Measurements from ENCODE around the gene CDK17.
A peak's percentile ranks its signal among the peaks of the same experiment; 100 is the strongest.

CDK17 gene

DNA sequence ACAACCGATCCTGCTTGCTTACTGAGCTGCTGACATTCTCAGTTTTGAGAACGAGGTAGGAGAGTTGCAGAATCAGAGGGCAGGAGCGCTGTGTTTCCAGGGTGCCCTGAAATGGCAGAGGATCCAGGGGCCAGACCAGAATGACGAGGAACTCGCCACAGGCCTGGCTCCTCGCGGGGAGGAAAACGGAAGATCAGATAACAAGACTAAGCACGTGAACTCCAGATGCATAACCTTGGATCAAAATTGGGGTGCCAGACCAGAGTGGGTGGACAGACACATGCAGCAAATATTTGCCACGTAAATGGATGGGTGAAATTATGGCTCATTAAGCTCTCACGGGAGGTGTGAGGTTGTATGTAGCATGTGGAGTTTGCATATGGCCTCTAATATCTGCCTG, 159.6 kb downstream of the CDK17 start:
- Mint-ChIP-seq H3K36me3 (ENCODE audit: low read depth) (peaks cover 10% of the 10 kb centered on the region), H3K4me3 (no peak overlapping the region), H3K4me1 (peaks cover 39% of the 10 kb centered on the region)

GRCh38 chr12:96239711-96240635, 160.3 kb downstream of the CDK17 start:
- Mint-ChIP-seq H3K4me3 (peak overlapping the region in 1 of 3 experiments; percentile 31), H3K27me3 (ENCODE audit: low read depth) (no peaks in the 10 kb centered on the region), H3K27ac (peak overlapping the region; percentile 20 to 58 (median 24)), H3K9me3 (no peaks in the 10 kb centered on the region), H3K4me1 (peaks cover 43% of the 10 kb centered on the region), H3K36me3 (ENCODE audit: low read depth) (peaks cover 10% of the 10 kb centered on the region)
- TF ChIP-seq, protein P1, sequence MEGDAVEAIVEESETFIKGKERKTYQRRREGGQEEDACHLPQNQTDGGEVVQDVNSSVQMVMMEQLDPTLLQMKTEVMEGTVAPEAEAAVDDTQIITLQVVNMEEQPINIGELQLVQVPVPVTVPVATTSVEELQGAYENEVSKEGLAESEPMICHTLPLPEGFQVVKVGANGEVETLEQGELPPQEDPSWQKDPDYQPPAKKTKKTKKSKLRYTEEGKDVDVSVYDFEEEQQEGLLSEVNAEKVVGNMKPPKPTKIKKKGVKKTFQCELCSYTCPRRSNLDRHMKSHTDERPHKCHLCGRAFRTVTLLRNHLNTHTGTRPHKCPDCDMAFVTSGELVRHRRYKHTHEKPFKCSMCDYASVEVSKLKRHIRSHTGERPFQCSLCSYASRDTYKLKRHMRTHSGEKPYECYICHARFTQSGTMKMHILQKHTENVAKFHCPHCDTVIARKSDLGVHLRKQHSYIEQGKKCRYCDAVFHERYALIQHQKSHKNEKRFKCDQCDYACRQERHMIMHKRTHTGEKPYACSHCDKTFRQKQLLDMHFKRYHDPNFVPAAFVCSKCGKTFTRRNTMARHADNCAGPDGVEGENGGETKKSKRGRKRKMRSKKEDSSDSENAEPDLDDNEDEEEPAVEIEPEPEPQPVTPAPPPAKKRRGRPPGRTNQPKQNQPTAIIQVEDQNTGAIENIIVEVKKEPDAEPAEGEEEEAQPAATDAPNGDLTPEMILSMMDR (IDR thresholded peaks at IDR 0.05; ENCODE audit: unreplicated experiment in 3 of 3): no peak

More for the DNA sequence above, 159.6 kb downstream of the CDK17 start:
- H3K27me3 Mint-ChIP-seq (ENCODE audit: low read depth): no peaks in the 10 kb centered on the region
- no peaks in the 10 kb centered on the region for H3K9me3 Mint-ChIP-seq
- TF ChIP-seq, protein P1 (IDR thresholded peaks at IDR 0.05; ENCODE audit: unreplicated experiment in 3 of 3): no peak
- peak overlapping the region; percentile 20 to 51 (median 24) for H3K27ac Mint-ChIP-seq

GRCh38 chr12:96238336-96239047, 161.7 kb downstream of the CDK17 start:
- H3K27me3 Mint-ChIP-seq (ENCODE audit: low read depth): no peaks in the 10 kb centered on the region
- H3K9me3 Mint-ChIP-seq: no peaks in the 10 kb centered on the region
- H3K27ac Mint-ChIP-seq: no peak overlapping the region
- peaks cover 10% of the 10 kb centered on the region for H3K36me3 Mint-ChIP-seq (ENCODE audit: low read depth)
- H3K4me1 Mint-ChIP-seq: peaks cover 55% of the 10 kb centered on the region
- no peak overlapping the region for H3K4me3 Mint-ChIP-seq
- TF ChIP-seq, protein P1 (IDR thresholded peaks at IDR 0.05; ENCODE audit: unreplicated experiment in 3 of 3): no peak

DNA sequence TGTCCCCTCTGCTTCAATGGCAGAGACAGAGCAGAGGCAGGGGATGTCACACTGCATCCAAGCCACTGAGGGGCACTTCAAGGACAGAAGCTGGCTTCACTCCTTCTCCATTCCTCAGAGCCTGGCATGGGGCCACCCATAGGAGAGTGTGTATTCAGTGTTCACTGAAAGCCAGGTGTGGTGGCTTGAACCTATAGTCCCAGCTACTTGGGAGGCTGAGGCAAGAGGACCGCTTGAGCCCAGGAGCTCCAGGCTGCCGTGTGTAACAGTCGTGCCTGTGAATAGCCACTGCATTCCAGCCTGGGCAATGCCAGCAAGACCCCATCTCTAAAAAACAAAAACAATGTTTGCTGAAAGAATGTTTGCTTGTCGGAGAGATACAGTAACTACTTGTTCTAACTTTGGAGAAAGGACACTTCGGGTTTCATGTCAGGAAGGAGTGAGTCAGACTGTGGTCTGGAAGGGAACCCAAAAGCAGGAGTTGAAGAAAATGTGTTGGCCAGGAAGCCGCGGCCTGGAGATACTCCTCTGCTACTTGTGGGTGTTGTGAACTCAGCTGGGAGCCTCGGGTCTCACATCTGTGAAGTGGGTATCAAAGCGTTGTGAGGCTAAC, 162.7 kb downstream of the CDK17 start:
- Mint-ChIP-seq H3K36me3 (ENCODE audit: low read depth) (peaks cover 7% of the 10 kb centered on the region), H3K4me3 (no peak overlapping the region), H3K27me3 (ENCODE audit: low read depth) (no peaks in the 10 kb centered on the region), H3K9me3 (no peaks in the 10 kb centered on the region), H3K4me1 (peaks cover 63% of the 10 kb centered on the region), H3K27ac (no peak overlapping the region)
- TF ChIP-seq, protein P1 (IDR thresholded peaks at IDR 0.05; ENCODE audit: unreplicated experiment in 3 of 3): no peak

- H3K27ac Mint-ChIP-seq: peak overlapping the region in 1 of 3 experiments; percentile 29
- H3K4me3 Mint-ChIP-seq: no peak overlapping the region
- no peaks in the 10 kb centered on the region for H3K9me3 Mint-ChIP-seq
- H3K4me1 Mint-ChIP-seq: peaks cover 64% of the 10 kb centered on the region
- H3K36me3 Mint-ChIP-seq (ENCODE audit: low read depth): peaks cover 8% of the 10 kb centered on the region
- H3K27me3 Mint-ChIP-seq (ENCODE audit: low read depth): no peaks in the 10 kb centered on the region
- TF ChIP-seq, protein P1 (IDR thresholded peaks at IDR 0.05; ENCODE audit: unreplicated experiment in 3 of 3): no peak
Observed at GRCh38 chr12:96237035-96237434, 163.2 kb downstream of the CDK17 start.

Measured in nephron (organoid).